ENCODE results near the gene NCAM1.

Gene NCAM1

DNA sequence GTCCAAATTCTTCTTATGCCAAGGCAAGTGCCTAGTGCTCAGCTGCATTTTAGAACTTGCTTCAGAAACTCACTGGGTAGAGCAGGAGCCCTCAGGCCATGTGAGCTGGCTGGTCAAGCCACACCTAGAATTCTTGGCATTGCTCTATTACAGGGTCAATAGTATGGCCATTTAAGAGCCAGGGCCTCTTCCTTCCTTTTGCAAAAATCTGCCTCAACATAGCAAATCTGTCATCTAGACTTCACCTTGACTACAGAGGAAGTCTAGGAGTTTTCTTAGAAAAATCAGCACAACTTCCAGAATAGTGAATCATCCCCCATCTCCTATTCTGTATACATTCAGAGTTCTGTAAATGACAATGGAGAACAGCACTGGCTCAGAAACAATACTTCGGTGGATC, 241.2 kb downstream of the NCAM1 start:
- DNase-seq (ENCODE audit: low spot score): no peak

DNA sequence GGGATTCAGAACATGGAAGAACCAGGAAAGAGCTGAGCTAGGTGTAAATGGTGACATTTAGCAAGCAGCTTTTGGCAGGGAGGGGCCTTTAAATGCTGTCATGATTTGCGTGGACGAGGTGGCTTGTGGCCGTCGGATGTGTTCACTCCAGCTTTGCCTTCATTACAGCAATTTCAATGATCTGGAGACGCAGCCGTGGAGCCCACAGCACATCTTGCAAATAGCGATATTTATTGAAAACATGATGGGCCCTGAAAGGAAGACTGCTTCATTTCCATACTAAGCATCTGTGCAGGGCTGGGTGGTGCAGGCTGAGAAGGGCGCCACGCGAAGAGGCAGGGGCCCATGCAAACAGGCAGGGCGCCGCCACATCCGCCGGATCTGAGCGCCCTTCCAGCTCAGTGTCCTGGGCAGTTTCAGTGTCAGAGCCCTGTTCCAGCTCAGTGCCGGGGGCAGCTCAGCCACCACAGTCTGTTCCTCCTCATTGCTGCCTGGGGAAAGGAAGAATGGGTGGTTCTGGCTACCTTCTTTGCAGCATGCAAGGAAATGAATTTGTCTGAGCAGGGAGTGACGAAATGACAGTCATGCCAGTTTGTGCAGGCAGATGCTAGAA, 242.0 kb downstream of the NCAM1 start:
- DNase-seq (ENCODE audit: low spot score): no peak

DNA sequence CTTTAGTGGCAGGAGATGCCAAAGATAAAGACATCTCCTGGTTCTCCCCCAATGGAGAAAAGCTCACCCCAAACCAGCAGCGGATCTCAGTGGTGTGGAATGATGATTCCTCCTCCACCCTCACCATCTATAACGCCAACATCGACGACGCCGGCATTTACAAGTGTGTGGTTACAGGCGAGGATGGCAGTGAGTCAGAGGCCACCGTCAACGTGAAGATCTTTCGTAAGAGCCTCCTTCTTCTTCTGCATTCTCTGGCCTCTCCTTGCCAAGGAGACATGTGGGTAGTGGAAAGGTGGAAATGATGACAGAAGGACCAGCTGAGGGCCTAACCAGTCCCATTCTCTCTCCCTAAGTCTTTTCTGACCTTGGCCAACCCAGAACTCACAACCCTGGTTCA, 243.1 kb downstream of the NCAM1 start:
- no peak for DNase-seq (ENCODE audit: low spot score)

DNA sequence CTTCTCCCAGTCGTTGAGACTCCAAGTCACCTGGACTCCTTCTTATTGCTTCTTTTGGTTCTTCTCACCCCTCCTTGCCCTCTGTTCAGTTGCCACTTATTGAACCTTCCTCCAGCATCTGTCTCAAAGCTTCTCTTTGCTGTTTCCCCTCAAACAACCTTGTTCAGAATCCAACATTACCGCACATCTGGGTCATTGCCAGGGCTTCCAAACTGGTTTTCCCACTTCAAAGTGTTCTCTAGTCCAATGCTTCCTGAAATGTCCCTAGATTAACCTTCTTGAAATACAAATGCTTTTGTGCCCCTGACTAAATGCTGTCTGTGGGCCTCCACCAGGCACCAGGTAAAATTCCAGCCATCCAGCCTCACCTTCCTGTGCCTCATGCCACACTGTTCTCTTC, 252.3 kb downstream of the NCAM1 start:
- DNase-seq (ENCODE audit: low spot score): no peak

DNA sequence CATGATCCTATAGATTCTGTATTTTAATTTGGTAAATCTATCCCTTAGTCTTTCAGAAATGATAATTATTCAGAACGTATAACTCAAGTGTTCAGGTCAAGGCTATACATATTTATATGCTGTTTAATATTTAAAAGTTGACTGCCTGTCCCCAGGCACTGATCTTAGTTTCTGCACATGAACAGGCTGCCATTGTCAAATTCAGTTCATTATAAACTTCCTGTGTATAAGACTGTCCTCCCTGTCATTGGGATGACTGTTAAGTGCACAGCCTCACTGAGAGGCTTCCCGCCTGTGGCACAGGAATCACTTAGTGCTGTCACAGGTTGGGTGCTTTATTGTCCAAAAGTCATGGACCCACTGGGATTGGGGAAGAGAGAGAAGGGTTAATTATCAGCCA, 261.0 kb downstream of the NCAM1 start:
- no peak for DNase-seq (ENCODE audit: low spot score)

DNA sequence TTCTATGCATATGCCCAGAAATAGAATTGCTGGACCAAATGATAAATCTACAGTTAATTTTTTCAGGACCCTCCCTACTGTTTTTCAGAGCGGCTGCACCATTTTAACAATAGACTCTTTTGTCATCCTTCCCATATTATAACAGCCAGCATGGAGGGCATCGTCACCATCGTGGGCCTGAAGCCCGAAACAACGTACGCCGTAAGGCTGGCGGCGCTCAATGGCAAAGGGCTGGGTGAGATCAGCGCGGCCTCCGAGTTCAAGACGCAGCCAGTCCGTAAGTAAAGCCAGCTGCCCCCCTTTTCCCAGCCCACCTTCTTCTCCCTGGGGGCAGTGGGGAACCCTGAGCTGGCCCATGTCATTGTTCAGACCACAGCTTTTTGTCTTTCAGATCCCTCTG, 273.7 kb downstream of the NCAM1 start:
- no peak for DNase-seq (ENCODE audit: low spot score)

DNA sequence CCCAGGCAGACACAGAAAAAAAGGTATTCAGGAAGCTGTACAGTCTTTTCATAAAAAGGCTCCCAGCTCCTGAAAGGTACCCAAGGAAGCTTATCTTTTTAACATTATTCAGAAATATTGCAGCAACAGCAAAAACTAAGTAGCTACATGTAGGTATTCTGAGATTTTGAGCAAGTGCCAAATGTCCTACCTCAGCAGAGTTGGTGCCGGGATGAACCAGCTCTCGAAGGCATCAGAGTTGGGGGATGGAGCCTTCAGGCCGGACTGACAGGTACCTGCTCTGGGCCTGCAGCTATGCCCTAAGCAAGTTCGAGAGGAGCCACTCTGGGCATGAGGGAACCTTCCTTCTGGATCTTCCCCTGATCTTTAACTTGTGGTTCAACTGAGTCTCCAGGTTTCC, 276.0 kb downstream of the NCAM1 start:
- no peak for DNase-seq (ENCODE audit: low spot score)

DNA sequence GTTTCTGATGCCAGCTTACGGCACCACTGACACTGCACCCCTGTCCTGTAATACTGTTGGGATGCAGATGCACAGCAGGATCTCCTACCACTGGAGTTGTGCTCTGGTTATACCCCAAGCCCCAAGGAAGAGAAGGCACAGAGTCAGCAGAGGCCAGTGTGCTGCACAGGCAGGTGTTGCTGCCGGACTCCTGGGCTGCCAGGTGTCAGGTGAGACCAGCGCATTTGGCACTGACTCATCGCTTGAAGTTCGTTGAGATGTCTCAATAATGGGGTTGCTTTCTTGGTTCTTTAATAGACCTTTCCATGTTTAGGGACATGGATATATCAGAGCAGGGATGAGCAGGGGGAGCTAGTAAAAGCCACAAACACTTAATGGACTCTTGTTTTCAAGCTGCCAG, 277.5 kb downstream of the NCAM1 start:
- no peak for DNase-seq (ENCODE audit: low spot score)

DNA sequence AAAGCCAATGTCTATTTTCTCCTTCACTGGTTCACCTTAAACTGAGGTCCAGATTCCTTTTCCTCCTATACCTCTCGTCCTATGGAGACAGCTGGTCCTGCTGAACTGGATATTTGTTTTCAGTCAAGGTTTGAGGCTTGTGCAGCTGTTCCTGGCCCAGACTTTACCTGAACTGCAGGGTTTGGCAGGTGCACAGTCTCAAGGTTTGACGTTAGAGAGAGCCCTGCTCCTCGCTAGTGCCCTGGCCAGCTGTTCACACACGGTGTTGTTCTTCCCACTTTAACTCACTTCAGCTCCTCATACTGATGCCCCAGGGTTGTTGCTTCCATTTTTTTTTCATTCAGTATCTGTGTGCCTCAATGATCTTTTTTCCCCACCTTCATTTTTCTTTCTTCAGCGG, 279.2 kb downstream of the NCAM1 start:
- DNase-seq (ENCODE audit: low spot score): no peak

DNA sequence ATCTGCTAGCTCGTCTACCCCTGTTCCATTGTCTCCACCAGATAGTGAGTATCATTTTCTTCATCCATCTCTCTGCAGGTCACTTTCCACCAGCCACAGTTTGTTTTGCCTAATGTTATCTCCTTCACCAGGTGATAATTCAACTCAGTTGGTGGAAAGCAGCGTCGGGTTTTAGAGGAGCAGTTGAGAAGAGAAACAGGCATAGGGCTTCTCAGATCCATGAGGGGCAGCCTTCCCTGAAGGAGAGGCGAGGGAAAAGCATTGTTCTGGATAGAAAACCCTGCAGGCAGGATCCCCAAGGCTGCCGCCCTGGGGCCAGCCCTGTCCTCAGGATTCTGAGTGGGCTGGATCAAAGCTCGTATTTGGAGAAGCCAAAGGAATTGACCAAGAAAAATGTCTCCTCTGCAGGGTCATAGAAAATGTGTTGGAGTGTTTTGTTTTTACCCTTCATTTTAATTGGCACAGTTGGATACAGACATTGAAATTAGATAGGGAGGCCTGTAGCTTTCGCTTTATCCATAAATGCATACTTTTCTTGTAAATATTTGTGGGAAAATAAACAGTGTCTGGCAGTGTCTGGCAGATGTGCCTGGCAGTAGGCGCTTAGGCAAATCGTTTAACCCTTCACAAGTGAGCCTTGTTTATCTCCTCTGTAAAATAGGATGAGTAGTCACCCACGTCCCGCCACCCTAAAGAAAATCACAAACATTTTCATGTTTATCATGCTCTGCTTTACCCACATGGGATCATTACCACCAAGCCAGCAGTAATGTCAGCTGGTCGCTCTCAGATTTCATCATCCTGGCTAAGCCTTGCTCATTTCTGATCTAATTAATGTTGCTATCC, 279.8 kb downstream of the NCAM1 start:
- no peak for DNase-seq (ENCODE audit: low spot score)

DNA sequence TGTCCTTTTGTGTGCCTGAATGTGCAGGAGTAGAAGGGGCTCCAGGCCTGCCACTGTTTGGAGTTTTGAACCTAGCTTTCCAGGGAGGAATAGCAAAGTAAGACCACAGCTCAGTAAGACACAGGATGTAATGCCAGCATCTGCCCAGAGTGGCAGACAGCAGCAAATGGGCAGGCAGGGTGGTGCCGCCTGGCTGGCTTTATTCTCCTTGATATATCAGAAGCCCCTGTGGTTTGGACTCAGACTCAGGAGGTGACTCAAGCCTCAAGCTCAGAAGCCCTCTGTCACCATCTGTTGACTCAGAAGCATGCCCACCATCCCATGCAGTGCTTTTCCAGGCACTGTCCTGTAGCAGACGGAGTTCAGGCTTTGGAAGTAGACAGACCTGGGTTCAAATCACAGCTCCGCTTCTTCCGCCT, 280.4 kb downstream of the NCAM1 start:
- no peak for DNase-seq (ENCODE audit: low spot score)

DNA sequence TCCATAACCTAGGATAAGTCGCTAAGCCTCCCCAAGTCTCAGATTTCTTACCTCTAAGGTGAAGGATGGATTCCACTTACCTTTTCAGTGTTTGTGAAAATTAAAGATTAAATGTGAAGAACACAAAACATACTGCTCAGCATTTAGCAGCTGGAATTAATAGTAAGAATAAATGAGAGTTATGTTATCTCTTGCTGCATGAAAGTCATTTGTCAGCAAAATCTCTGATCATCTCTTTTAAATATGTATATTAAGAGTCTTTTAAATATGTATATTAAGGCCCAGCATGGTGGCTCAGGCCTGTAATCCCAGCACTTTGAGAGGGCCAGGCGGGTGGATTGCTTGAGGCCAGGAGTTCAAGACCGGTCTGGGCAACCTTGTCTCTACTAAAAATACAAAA, 280.8 kb downstream of the NCAM1 start:
- no peak for DNase-seq (ENCODE audit: low spot score)

DNA sequence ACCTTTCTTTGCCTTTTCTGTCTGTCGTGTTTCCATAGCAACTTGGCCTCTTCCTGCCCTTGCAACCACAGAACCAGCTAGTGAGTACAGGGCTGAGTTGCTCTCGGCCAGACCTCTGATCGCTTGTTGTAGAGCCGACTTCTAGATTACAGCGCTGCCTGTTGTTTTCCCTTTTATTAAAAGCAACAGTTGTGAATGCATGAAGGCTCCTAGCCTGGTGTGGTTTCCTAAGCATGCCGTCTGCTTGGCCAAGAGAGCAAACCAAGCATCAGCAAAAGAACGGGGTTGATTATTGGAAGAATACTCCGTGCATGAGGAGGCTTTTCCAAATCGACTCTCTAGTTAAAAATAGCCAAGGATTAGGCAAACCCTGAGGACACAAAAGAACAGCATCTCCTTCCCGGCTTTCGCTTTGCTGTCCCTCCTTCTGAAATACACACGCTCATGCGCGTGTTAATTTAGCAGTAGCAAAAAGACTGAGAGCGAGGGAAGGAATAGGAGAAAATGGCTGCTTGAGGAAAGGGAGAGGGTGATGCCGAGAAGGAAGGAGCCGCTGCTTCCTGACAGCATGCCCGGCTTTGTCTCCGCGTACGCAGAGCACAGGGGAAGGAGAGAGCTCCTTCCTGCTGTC, 281.7 kb downstream of the NCAM1 start:
- peak; percentile 50 for DNase-seq (ENCODE audit: low spot score)

DNA sequence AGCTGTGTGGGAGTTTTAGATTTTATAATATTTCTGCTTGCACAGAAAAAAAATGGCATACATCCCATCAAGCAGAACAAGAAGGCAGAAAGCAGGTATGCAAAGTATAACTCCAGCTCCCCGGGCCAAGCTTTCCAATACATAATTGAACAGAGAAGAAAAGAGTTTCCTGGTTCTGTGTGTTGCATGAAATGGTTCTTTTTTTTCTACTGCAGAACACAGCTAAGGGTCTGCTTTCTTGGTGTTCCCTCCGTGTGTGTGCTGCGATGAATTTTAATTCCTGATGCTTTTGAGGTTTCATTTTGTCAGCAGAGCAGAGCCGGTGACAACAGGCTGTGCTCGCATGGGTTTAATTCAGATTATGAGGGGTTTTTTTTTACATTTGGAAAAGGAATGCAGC, 282.5 kb downstream of the NCAM1 start:
- DNase-seq (ENCODE audit: low spot score): no peak

DNA sequence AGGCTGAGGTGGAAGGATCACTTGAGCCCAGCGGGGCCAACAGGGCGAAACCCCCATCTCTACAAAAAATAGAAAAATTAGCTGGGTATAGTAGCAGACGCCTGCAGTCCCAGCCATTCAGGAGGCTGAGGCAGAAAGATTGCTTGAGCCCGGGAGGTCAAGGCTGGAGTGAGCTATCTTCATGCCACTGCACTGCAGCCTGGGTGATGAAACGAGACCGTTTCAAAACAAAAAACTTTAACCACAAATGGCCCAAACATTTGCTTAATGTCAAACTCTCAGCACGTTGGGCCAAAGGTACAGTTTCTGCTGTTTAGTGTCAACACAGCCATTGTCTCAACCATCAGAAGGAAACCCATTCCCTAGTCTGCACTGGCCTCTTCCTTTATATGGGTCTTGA, 284.0 kb downstream of the NCAM1 start:
- DNase-seq (ENCODE audit: low spot score): no peak

DNA sequence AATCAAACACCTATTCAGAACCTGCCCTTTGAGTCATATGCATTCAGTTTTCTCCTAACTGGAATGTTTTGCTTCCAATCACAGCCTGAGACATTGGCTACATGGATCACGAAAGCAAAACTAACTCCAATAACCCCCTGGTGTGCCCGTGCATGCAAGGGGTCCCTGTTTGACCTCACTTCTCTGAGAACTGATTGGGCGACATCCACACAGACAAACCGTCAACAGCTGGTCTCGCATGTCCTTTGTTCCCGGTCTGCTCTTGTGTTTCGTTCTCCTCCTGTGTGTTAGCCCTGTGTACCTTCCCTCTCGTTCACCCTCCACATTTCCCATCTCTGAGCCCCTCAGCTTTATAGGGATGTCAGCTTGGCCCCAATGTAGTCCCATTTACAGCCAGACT, 286.0 kb downstream of the NCAM1 start:
- DNase-seq (ENCODE audit: low spot score): no peak

DNA sequence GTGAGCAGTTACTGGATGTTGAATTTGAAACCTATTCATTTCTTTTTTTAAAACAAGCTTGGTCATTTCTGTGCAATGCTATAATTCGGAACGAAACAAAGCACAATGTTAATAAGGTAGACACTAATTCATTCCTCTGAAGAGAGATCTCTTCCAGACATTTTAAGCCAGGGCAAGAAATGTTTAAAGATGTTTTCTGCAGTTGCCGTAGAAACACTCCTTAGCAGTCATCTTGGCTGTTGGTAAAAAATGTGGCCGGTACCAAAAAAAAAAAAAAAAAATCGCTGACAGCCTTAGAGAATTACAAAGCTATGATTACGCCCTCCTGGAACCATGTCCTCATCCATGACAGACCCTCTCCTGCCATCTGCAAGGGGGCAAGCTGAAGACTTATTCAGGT, 286.7 kb downstream of the NCAM1 start:
- no peak for DNase-seq (ENCODE audit: low spot score)

DNA sequence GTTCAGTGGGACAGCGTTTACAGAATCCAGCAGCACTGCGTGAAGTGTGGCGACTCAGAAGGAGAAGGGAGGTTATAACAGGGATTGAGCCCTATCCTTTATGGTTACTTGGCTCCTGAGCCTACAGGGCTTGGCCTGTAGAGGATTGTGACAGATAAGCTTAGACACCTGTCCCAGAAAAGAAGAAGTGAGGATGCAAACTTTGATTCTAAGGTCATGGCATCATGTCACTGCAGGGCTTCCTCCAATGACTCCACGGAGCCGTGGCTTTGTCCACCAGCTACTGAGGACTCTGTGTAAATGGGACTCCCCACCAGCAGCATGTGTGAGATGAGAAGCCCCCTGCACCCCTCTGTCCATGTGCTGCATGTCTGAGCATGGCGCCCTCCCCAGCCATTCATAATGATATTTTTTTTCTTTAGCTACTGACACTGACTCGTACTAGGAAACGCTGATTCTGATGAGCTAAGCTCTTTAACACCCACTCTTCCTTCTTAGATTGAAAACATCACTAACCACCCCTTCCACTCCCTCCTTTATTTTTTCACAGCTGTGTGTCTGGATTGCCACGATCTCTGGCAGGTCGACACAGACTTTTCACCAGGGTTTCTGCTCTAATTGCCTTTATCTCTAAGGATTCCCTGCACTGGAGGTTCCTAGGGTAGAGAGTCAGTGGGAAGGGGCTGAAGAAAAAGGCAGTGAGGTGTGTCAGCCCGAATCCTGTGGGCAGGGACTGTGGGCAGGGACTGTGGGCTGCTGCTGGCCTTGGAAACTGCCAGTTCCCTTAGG, 287.7 kb downstream of the NCAM1 start:
- DNase-seq (ENCODE audit: low spot score): no peak

DNA sequence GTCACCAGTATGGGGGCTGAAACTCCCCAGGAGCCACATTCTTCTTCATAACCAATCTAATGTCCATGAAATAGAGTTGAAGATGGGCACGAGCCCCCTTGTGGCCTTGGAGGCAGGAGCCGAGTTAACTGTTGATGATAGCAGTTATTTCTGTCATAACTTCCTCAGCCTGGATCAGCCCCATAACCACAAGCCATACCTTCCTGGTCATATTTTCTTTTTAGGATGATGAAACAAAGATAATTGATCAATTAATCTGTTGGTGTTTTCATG, 288.2 kb downstream of the NCAM1 start:
- no peak for DNase-seq (ENCODE audit: low spot score)

DNA sequence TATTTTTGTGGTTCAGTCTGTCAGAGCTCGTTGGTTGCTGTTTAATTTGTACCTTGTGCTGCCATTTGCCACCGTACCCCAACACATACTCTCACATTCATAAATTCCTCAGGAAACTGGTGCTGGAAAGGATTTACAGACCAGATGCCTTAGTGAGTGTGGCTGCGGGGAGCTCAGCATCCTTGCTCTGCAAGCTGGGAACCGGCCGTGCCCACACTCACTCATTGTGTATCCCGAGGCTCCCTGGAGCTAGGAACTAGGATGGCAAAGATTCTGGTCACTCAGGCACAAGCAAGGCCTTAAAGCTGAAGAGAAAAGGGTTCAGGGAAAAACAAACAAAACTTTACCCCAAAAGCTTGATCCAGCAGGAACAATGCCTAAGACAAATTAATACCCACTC, 288.6 kb downstream of the NCAM1 start:
- no peak for DNase-seq (ENCODE audit: low spot score)

DNA sequence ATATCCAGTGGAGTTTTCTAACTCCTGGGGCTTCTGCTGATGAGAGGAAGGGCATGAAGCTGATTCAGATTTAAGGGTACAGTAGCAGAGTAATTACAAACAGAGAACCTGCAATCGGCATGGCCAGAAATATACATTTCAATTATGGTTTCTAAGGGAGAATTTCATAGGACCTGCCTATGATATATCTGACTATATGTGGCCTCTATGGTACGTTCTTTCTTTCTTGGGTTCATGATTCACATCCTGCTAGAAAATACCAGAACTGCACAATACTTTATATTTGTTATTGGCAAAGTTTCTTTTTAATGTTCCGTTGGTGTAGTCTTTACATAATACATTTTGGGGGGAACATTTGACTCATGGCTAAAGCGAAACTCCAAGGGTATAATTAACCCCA, 290.1 kb downstream of the NCAM1 start:
- DNase-seq (ENCODE audit: low spot score): no peak

DNA sequence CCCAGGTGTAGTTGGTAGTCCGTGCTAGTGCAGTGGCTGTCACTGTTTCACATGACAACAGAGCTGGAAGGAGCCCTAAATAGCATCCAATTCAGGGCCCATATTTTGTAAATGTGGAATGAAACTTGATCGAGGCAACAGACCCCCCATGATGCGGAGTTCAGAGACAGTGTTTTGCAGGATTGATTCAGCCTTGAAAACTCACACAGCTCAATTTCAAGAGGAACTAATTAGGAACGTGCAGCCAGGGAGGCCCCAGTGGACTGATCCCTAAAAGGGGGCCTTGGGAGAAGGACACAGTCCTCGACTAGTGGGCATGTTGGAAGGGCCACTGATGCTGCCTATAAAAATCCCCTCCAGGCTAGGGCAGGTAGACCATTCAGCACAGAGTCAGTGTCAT, 292.2 kb downstream of the NCAM1 start:
- no peak for DNase-seq (ENCODE audit: low spot score)

DNA sequence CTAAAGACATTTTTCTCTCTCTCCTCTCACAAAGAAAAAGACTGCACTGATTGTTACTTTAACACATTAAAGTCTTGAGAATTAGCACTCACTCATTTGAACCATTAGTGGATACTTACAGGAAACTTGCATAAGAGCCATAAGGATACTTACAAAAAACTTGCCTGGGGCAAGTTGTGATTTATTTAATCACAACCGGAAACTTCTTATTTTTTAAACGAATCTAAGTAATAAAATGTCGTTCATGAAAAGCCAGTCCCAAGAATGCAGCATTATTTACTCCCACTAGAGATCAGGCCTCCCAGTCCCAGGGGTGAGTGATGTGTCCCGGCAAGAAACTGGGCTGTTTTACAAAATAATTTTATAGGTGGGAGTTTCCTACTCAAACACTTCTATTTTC, 293.9 kb downstream of the NCAM1 start:
- DNase-seq (ENCODE audit: low spot score): no peak
